Right lobe of liver (tissue), 4 donors: ENCODE measurements around the gene RBFOX2.

ENCODE experiments used
- POLR2A ChIP-seq: fragments of 450-650 bp; IDR thresholded peaks from one replicate; pipeline ENCODE4 v1.6.1; 2017; ENCODE audit warnings: antibody characterized with exemption, mild to moderate bottlenecking
- TF ChIP-seq, protein P1 (sequence below), 4 donors: fragments of 200-600 bp in 3 of 4; fragments of 450-650 bp in 1 of 4; IDR thresholded peaks; one replicate each; pipeline versions ENCODE4 v1.5.1 to v1.8.0; 2016 to 2022; ENCODE audit warnings: antibody characterized with exemption in 4 of 4, mild to moderate bottlenecking in 2 of 4
- donor health status: DM: no; HTN: no; CAD: no.
- donor health status: DM: no; HTN: no; CAD: no.
- donor health status: DM: no; HTN: yes; CAD: no.

DNA sequence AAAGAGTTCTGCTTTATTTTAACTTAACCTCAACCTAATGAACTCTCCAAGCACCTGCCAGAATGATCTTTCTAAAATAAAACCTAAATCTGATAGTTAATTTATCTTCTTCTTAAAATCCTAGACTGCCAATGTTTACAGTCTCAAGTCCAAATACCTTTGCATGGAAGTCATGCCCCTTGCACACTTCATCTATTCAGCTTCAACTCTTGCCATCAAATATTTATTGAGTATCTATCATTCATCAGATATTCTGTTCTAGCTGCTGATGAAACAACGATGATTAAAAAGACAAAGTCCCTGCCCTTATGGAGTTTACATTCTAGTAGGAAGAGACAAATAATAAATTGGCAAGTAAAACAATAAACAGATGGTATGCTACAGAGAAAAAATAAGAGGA lies 209.2 kb downstream of the RBFOX2 start:
- TF ChIP-seq, protein P1, sequence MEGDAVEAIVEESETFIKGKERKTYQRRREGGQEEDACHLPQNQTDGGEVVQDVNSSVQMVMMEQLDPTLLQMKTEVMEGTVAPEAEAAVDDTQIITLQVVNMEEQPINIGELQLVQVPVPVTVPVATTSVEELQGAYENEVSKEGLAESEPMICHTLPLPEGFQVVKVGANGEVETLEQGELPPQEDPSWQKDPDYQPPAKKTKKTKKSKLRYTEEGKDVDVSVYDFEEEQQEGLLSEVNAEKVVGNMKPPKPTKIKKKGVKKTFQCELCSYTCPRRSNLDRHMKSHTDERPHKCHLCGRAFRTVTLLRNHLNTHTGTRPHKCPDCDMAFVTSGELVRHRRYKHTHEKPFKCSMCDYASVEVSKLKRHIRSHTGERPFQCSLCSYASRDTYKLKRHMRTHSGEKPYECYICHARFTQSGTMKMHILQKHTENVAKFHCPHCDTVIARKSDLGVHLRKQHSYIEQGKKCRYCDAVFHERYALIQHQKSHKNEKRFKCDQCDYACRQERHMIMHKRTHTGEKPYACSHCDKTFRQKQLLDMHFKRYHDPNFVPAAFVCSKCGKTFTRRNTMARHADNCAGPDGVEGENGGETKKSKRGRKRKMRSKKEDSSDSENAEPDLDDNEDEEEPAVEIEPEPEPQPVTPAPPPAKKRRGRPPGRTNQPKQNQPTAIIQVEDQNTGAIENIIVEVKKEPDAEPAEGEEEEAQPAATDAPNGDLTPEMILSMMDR (IDR thresholded peaks at IDR 0.05), result no peak
- TF ChIP-seq POLR2A, result no peak
